Activated CD4-positive, CD25-positive, alpha-beta regulatory T cell (primary cell): Measurements from ENCODE around the gene MAGI1.
"Not testable (repeated sequence)": the region's sequence is repeated elsewhere in the genome, so short reads cannot be mapped to it uniquely, and the experiment has no call there.

Experiments
- DNase-seq, 4 experiments: peaks; one replicate each; lab custom pipeline; 2025; lab: John Stamatoyannopoulos, UW

The MAGI1 gene

DNA sequence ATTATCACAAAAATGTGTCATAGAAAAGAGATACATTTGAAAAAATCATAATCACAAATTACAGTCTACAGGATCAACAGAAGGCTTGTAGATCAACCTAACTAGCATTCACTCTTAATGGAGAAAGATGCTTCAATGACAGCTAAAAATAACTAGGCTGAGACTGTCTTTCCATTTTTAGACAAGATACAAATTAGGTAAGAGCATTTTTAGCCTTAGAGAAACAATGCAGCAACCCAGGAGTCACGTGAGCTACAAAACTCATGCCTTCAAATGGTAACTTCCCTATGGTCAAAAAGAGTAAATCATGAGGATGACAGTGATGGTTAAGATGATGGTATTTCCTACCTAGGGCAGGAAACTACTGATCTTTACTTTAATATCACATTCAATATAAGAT lies 415.4 kb downstream of the MAGI1 start:
- no peak for DNase-seq

DNA sequence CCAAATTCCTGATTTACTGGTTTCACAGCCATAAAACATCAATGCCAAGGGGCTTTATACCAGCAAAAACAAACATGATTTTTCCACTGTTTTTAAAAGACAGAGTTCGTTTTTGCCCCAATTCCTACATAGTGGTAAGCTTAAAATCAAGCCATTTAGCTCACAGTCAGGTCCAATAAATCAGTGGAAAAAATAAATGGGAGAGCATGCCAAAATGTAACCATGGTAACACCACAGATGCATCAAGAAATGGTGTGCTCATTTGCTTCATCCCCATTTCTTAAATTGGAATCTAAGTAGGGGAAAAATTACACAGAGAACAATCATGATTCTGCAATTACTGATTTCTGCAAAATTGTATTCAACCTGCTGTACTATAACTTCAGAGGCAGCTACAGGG lies 418.8 kb downstream of the MAGI1 start:
- no peak for DNase-seq

DNA sequence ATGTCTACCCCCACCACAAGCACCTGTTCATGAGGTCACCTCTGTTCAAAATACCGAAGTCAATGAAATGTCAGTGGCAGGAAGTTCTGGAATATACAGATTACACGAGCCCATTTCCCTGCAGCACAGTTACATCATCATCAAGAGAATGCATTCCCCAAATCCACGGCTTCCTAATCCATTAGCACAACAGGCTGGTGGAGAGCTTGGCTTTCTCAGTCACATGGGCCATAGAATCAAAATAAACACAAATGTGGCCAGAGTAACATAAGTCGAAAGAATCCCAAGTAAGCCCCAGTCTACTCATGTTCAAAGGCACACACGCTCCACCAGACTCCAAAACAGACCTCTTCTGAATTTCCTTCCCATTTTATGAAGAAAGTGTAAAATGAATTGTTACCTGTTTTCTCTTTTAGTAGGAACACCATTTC lies 419.3 kb downstream of the MAGI1 start:
- DNase-seq: no peak

DNA sequence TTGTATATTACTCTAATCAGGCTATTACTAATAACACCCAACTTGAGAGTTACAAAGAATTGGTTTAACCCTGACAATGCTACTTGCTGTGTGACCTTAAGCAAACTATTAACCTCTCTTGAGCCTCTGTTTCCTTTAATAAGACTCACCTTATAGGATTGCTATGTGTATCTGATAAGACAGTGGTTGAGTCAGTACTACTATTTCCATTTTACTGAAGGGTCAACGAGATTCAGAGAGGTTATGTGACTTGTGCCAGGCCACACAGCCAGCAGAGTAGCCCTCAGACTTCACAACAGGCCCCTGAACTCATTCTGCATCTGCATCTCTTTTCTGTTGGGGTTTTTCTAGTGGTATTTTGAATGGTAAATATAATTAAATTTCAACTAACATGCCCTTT lies 420.1 kb downstream of the MAGI1 start:
- no peak for DNase-seq

DNA sequence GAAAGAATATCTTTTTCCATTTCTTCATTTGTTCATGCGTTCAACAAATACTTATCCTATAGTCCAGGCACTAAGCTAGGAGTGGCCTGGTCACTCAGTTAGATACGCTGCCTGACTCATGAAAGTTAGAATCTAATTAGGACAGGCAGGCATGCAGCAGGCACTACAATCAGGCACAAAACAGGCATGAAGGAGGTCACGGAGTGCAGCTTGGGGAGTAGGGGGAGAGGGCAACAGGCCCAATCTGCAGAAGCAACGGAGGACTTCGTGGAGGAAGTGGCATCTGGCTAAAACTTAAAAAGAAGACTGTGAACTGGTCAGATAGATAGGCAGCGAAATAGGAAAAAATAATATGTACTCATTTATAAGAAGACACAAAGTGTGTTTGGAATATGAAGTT lies 420.9 kb downstream of the MAGI1 start:
- DNase-seq: no peak

DNA sequence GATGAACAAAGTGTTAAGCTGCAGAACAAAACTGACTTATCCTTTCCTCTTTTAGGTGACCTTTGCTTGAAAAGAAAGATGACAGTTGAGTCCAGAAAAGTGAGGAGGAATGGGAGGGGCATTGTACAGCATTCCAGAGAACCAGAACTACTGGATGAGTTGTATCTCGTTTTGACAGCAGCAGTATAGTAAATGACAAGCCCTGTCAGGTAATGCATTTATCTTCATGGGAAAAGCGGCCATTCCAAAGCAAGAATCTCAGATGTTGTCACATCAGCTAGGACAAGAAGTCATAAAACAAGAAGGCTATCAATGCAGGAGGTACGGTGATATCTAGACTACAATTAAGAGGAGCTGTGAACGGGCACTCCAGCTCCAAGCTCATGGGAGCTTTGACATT lies 421.5 kb downstream of the MAGI1 start:
- DNase-seq: no peak

DNA sequence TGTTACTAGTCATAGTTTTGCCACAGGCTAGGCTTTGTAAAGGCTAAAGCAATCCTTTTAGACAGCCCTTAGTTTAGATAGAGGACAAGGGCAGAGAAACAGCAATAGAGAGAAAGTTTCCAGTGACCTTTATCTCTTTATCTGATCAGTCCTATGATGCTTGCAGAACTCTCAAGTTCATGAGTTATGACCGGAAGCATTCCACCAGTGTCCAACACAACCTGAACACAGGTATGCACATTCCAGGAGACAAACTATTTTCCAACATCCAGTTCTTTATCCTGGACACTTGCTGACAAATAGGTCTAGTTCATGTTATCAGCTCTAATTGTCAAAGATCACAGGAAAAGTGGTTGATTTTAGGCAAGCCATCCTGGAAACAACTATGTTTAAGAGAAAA lies 422.2 kb downstream of the MAGI1 start:
- no peak for DNase-seq

DNA sequence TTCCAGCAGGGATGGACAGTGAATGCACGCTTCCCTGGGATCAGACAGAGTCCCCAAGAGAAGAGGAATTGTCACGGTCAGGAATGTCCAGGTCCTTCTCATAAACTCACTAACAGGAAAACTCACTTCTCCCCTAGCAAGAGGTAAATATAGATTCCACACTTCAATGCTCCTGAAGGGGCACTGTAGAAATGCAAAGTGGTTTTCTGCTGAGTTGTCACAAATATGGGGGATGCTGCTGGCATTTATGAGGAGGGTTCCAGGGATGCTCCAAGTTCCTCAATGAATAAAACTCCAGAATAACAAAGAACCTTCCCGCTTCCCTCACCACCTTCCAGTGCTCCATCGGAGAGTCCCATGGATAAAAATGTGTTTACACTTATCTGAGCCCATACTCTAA lies 423.4 kb downstream of the MAGI1 start:
- no peak for DNase-seq

DNA sequence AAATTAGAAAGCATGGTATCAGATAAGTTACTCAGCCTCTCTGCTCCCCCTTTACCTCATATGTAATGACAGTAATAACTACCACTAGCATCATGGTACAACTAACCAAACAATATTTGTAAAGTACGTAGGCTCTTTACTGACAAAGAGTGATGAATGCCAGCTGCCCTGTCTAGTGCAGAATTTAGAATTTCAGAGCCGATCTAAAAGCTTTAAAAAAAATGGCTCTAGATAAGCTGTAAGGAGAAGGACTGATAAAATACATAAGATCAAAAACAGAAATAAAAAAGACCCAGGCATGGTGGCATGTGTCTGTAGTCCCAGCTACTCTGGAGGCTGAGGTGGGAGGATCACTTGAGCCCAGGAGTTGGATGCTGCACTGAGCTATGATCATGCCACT lies 424.1 kb downstream of the MAGI1 start:
- DNase-seq: no peak

DNA sequence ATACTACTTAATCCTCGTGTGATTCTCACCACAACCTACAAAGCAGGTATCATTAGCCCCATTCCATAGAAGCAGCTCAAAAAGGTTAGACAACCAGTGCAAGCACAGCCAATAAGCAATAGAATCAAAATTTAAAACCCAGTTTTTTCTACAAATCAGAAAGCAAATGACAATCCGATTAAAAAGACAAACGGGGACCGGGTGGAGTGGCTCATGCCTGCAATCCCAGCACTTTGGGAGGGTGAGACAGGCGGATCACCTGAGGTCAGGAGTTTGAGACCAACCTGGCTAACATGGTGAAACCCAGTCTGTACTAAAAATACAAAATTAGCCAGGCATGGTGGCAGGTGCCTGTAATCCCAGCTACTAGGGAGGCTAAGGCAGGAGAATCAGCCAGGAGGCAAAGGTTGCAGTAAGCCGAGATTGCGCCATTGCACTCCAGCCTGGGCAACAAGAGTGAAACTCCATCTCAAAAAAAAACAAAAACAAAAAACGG lies 430.7 kb downstream of the MAGI1 start:
- not testable (repeated sequence) for DNase-seq

DNA sequence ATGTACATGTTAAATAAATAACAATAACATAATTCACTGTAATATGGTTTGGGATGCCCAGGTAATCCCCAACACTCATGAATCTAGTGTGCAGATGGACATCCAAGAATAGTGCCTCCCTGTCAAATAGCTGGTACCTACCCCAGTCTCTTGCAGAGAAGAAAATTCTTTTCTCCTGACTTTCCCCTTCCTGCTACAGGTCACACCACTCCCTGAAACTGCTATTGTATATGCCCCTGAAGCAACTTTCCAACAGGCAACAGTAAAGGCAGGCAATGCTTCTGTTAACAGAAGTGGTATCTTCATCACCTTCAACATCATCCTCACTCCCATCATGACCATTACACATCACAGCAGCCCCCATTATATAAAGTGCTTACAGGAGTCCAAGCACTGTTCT lies 431.6 kb downstream of the MAGI1 start:
- DNase-seq: no peak

DNA sequence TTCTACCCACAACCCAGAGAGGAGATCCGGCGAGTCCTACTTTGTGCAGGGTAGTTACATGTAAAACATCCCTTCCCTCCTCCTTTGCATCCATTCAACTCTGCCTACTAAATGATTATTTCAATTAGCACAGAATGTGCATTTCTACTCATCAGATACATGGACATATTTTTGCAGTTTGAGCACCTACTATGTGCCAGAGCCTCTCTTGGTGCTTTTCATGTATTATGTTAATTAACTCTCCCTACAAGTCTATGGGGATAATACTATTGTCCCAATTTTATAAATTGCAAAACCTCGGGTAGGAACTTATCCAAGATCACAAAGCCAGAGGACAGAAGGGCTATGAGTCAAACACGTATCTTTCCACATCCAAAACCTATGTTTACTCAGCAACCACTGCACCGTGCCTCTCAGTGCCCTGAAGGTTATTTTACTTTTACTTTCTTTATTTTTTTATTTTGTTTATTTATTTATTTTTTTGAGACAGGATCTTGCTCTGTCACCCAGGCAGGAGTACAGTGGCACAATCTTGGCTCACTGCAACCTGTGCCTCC lies 432.8 kb downstream of the MAGI1 start:
- no peak for DNase-seq

DNA sequence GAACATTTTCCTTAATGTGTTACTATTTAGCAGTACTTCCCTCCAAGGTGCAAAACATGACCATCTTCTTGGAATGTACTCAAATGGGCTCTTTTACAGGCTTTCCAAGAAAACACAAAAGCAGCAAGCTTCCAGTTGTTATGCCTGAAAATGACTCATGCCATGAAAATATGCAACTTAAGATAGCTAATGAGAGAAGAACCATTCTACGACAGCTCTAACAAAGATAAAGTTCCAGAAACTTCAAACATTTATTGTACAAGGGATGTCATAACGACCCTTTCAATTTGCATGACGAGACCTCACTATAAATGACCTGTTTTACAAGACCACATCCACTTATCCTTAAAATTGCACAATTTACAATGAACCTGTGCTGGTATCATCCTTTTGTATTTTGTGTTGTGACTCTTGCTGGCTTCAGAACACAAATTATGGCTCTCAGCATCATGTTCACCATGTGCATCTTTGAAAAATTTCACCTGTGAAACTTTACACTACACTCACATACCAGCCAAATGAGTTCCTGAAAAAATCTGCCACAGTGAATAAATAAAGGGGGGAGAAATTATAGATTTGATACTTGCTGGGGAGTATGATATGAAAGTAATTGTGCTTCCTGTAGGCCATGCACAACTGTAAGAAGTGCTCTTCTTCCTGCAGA lies 433.7 kb downstream of the MAGI1 start:
- DNase-seq: no peak

DNA sequence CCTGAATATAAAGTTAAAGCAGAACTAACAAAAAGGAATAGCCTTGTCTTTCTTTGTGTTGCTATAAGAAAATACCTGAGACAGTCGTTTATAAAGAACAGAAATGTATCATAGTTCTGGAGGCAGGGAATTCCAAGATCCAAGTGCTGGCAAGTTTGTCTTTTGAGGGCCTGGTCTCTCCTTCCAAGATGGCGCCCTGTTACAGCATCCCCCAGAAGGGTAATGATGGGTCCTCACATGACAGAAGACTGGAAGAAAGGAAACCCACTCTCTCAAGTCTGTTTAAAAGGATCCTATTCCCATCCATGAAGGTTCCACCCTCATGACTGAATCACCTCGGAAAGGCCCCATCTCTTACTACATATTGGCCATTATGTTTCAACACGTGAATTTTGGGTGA lies 435.1 kb downstream of the MAGI1 start:
- DNase-seq: no peak

DNA sequence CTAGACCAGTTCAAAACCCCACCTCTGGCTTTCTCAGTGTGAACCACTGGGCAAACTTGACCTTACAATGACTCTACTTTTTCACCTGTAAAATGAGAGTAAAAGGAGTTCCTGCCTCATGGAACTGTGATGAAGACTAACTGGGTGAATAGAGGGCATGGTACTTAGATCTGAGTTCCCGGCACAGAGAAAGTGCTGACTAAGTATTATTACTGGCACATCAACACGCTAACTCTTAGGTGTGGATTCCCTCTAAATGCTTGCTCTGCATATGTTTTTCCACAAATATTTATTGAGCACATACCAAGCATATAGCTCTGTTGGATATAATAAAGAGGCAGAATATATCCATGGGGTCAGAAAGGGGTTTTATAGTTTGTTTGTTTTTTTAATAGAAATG lies 437.8 kb downstream of the MAGI1 start:
- no peak for DNase-seq

DNA sequence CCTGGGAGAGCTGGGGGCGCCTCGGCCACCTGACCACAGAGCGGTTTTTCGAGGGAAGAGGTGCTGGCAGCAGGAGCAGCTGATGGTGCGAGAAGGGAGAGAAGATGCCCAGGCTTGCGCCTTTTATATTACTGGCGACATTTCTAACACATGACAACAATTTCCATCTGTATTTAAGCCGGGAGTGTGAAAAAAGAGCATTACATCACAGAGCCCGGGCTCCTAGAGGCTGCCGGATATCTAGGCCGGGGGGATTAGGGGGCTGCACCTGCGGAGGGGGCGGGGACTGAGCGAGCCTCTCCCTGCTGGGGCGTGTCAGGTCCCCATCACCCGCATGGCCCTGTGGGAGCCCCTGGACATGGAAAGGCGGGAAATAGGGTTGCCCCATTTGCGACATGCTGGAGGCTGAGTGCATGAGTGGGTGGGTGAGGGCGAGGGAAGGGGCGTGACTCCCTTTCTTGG lies 440.7 kb downstream of the MAGI1 start:
- no peak for DNase-seq

DNA sequence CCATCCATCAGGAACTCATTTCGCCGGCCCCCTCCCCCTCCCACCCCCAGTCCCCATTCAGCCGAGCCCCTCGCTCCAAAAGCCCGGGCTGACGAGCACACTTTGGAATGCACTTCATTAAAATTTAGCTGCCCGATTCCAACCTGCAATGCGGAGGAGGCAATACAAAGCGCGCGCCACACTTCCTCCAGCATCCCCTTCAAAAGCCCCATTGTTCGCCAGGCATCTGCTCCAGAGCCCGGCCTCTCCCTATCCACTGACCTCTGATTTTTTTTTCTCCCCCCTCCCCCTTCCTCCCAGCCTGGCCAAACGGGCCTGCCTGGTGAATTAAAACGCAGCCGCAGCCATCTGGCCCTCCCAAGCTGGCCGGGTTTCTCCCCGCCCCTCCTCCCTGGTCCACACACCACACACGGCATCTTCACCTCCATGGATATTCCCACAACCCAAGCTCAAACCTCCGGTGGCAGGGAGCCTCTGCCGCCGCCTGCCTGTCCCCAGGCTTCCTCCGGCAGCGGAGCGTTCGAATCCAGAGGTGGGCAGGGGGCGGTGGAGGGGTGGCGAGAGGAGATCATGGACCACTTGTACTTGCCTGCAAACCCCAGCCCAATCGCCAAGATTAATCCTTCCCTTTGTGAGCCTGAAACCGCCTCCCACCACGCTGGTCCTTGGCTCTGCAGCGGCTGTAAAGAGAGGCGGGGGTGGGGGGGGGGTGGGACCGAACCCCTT lies 441.3 kb downstream of the MAGI1 start:
- no peak for DNase-seq

DNA sequence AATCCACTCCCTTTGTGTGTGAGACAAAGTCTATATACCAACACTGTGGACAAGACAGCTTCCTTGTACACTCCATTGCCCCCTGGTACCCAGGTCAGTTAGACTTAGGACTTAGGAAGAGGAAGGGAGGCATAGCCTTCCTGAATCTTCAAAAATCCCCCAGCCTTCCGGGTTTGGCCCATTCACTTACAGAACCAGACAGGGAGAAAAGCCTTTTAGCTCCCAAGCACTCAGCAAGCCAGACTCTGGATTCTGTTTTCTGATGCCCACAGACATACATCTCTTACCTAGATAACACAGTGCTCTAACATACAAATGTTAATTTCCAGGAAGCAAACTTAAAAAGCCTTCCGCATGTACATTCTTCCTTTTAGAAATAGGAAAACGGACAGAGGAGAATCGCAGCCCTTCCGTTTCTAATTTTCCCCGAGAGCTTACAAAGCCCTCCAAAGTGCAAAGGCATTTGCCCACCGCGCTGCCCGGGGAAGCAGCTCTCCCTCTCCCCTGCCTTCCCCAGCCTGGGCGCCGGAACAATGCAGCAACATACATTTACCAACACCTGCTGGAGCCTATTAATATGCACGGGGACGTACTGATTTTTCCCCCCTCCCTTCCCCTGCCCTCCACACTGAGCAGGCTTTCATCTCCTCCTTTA lies 442.0 kb downstream of the MAGI1 start:
- DNase-seq: no peak

DNA sequence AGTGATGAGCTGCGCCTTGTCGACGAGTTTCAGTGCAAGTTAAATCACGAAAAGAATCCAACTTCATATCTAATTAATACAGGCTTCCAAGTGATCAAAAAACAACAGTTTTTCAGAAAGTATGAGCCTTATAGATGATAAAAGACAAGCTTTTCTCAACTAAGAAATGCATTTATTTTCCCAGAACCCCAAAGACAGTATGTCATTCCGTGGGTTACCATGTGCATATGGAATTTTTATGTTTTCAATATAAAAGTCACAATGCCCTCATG lies 442.8 kb downstream of the MAGI1 start:
- DNase-seq: no peak

DNA sequence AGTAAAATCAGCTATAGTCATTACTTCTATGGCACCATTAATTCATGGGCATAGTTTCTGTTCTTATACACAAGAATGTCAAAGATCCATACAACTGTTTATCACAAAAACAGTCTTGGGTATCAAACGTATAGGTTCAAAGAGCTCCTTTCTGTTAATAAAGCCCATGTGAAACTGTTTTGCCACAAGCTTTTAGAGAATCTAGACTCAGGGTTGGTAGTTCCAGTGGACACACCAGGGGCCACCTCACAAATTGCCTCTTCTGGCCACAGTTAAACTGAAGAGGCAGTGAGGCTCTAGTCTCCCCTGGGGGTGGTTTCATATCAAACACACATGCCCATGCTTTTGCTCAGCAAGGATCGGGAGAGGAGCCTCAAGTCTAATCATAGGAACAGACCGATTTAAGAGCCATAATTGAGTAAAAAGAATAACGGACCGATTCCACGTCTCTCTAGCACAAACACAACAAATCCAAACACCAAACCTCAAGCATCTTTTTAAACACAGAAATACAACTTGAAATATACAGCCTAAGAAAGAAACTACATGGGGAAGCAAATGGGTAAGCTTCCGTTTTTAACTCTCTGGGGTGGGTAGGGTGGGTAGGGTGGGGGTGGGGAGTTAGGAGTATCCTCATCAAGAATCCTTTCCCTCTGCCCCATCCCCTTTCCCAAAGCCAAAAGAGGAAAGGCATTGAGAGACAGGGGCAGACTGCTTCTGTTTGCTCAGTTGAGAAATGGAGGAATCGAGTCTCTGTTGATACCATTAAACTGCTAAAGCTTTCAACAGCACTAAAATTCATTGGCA lies 443.3 kb downstream of the MAGI1 start:
- no peak for DNase-seq

DNA sequence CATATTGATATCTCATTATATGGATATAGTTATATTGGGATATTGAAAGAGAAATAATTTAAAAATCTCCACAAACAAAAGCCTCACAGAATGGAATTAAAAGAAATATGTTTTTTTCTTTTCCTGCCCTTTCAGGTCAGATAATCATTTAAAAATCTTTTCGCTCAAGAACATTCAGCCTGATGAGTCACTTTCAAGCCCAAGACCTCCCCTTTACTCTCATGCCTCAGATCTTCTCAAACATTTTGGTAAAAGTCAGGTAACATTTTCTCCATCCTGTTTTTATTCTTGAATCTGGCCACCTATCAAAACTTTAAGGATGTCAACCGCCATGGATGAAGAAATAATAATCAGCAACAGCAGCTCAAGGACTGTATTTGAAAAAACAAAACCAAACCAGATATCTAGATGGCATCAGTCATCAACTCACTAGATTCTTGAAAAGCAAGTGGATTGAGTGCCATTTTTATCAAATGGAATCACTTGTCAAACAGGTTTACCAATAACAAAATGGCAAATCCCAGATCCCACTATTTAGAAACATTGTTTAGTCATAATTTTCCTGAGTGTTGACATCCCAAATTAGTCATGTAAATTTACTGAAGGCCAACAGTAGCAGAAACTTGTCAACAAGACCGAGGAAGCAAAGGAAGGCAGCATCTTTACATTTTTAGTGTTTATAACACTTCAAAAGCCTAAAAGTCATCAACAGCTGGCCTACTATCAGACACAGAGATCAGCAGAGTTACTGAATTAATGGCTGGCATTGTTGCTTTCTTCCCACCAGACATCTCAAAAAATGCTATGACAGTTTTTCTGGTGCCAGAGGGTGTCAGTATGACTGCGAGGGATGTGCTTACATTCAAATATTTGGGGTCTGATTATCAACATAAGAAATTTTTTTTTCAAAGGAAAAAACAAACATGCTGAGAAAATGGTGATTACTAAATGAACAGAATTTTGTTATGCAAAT lies 444.7 kb downstream of the MAGI1 start:
- no peak for DNase-seq
